WI38 (cell line): ENCODE measurements around the gene DUSP22.

Experiments
- H3K4me3 ChIP-seq: 2 replicates; pipeline ENCODE4 v1.5.1; 2011; ENCODE audit warnings: low read depth, mild to moderate bottlenecking, control low read depth, low read length
- CTCF ChIP-seq: IDR thresholded peaks from 2 replicates; pipeline ENCODE4 v1.5.1; 2012; ENCODE audit warnings: low read depth, mild to moderate bottlenecking, control low read depth, low read length

DUSP22 gene

DNA sequence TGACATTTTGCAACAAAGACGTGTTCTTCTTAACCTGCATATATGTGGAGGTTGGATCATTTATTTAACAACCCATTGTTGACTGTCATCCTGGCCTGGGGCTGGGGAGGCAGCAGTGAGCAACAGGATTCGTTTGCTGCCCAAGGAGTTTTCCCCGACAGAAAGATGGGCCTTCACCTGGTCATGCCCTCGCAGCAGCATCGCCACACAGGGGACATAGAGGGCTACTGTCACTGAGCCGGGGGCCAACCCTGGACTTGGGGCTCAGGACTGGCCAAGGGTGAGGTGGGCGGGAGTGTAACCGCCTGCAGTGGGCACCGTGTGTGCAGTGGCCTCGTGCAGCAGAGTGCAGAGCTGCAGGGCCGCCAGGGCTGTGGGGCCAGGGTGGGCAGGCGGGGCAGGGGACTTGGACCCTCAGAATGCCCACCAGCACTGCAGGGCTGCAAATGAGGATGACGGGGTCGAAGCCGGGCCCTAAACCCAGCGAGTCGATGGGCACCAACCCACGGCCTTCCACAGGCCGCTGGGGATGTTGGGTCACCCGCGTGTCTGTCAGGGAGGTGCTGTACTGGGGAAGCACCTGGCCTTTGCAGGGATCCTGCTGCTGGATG lies 11.8 kb downstream of the DUSP22 start:
- TF ChIP-seq CTCF, result no peak
- H3K4me3 ChIP-seq, result no peak overlapping the region

DNA sequence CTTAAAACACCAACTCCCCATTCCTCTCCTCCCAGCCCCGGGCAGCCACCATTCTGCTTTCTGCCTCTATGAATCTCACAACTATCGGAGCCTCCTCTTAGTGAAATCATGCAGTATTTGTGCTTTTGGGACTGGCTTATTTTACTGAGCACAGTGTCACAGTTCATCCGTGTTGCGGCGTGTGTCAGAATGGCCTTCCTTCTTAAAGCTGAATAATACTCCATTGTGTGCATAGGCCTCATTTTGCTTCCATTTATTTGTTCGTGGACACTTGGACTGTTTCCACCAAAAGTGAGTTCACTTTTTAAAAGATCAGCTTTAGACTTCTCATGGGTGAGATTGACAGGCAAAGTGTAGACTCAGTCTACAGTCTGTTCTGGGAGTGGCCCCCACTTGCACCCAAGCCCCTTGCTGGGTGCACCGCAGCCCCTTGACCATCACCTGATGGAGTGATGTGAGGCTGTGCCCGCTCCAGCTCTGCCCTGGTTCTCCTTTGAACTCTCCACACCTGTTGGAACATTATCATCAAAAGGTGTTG lies 12.6 kb downstream of the DUSP22 start:
- H3K4me3 ChIP-seq, result no peak overlapping the region
- no peak for TF ChIP-seq CTCF

- TF ChIP-seq CTCF, result no peak
- no peak overlapping the region for H3K4me3 ChIP-seq
Measured at GRCh38 chr6:305371-306206, 13.3 kb downstream of the DUSP22 start.

DNA sequence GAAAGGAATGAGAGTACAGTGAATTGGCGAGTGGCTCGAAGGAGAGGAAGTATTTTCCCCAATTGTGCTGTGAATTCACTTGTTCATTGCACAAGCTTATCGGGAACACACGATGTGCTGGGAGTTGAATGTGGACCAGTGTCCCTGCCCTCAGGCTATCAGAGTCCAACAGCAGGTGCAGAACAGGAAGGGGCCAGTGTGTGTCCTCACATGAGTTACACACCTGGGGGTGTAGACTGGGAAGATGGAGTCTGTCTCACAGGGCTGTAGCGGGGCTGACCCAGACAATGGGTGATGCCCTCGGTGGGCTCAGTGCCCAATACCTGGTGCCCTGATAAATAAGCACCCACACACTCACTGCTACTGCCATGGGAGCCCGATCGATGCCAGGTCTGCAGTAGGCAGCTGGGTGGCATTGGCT lies 14.4 kb downstream of the DUSP22 start:
- TF ChIP-seq CTCF, result no peak
- no peak overlapping the region for H3K4me3 ChIP-seq

DNA sequence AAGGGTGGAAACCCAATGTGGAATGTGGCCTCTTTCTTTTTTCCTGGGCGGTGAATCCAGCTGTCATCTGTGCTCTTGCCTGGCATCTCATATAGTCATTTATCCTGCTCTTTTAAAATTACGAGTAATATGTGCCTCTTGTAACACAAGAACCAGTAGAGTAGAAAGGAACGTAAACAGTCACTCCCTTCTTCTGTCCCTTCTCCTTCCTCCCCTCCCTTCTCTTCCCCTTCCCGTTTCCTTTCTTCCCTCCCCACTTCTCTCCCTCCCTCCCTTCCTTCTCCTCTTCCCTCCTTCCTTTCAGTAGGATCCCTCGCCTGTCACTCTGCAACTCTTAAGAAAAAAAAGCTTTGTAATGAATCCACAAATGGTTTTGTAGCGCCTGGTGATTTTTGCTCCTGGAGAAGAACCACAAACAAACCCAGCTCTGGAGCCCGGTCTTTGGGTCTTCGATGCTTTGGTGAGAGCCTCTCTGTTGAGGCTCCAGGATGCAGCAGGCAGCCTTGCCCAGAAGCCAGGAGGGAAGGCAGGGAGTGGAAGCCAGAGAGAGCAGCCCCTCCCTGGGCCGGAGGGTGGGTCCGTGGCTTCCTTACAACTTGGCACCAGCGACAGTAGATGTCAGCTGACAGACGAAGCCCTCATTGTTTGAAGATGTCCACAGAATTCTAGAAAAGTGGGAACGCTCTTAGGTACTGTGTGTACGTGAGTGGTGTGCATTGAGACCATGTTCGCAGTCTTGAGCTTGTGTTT lies 15.0 kb downstream of the DUSP22 start:
- no peak overlapping the region for H3K4me3 ChIP-seq
- no peak for TF ChIP-seq CTCF

GRCh38 chr6:307874-308273 lies 15.6 kb downstream of the DUSP22 start:
- TF ChIP-seq CTCF, result no peak
- no peak overlapping the region for H3K4me3 ChIP-seq

- no peak overlapping the region for H3K4me3 ChIP-seq
- no peak for TF ChIP-seq CTCF
Measured at GRCh38 chr6:308307-308706, 16.0 kb downstream of the DUSP22 start.
